GM10266 (cell line): ENCODE results near the gene LRRC14B.
"Not testable (repeated sequence)": the region's sequence is repeated elsewhere in the genome, so short reads cannot be mapped to it uniquely, and the experiment has no call there.

Experiments
- DNase-seq: peaks from one replicate; pipeline ENCODE4 v3.0.0; 2012; ENCODE audit errors: extremely low spot score
- CTCF ChIP-seq: IDR thresholded peaks from 2 replicates; pipeline ENCODE4 v1.5.1; 2012; ENCODE audit warnings: mild to moderate bottlenecking, low read depth; ENCODE audit not compliant: control insufficient read depth, insufficient read depth; ENCODE audit errors: missing control alignments

Gene LRRC14B

GRCh38 chr5:160921-161802 is 30.1 kb upstream of the LRRC14B start:
- DNase-seq, result no peak
- TF ChIP-seq CTCF, result no peak

- DNase-seq, result no peak
- TF ChIP-seq CTCF, result no peak
Measured at GRCh38 chr5:161803-162110, 29.5 kb upstream of the LRRC14B start.

- TF ChIP-seq CTCF, result no peak
- DNase-seq, result no peak
Measured at GRCh38 chr5:162190-162564, 29.1 kb upstream of the LRRC14B start.

- TF ChIP-seq CTCF, result no peak
- no peak for DNase-seq
Measured at GRCh38 chr5:162565-163337, 28.5 kb upstream of the LRRC14B start.

GRCh38 chr5:163338-163620 is 28.0 kb upstream of the LRRC14B start:
- TF ChIP-seq CTCF, result no peak
- DNase-seq, result no peak

- no peak for TF ChIP-seq CTCF
Measured at GRCh38 chr5:163841-164240, 27.5 kb upstream of the LRRC14B start.

GRCh38 chr5:164244-164643 is 27.1 kb upstream of the LRRC14B start:
- DNase-seq, result no peak
- no peak for TF ChIP-seq CTCF

More at GRCh38 chr5:163841-164240, 27.5 kb upstream of the LRRC14B start:
- DNase-seq, result no peak

GRCh38 chr5:164783-165182 is 26.5 kb upstream of the LRRC14B start:
- DNase-seq, result not testable (repeated sequence)
